DOHH2 (cell line): ENCODE measurements around the gene DMD.

Experiments
- CTCF ChIP-seq: fragments of 200-600 bp; sonication (generic); IDR thresholded peaks from one replicate; pipeline ENCODE4 v1.5.1; 2014; ENCODE audit warnings: antibody characterized with exemption, mild to moderate bottlenecking, low read depth, low read length; ENCODE audit not compliant: poor library complexity, severe bottlenecking
- EZH2phosphoT487 ChIP-seq: fragments of 200-600 bp; sonication (generic); IDR thresholded peaks from 2 replicates; pipeline ENCODE4 v1.6.1; 2017; ENCODE audit warnings: borderline replicate concordance, mild to moderate bottlenecking, antibody characterized with exemption, low read length, moderate library complexity, mixed read lengths

GRCh38 chrX:31796624-31797023, 1414.7 kb downstream of the DMD start:
- TF ChIP-seq CTCF (no peak), EZH2phosphoT487 (no peak)
